Neural crest cell (in vitro differentiated cells): Measurements from ENCODE around the gene PIGR. TPM values are rescaled to one million over a fixed set of nuclear protein-coding genes. Genes with fewer than 3 reads are reported as not detected.

Source experiments
- DNase-seq: peaks from one replicate; pipeline ENCODE4 v3.0.0; 2021; ENCODE audit warnings: low read depth, mixed read lengths, low spot score
- H3K27ac Mint-ChIP-seq: one replicate; pipeline ENCODE4 v1.8.0; 2021; ENCODE audit warnings: mild to moderate bottlenecking, mixed read lengths; ENCODE audit not compliant: unreplicated experiment
- H3K27me3 Mint-ChIP-seq: 2 replicates; pipeline ENCODE4 v1.8.0; 2021; ENCODE audit warnings: low read depth, mild to moderate bottlenecking, mixed read lengths
- H3K36me3 Mint-ChIP-seq: 2 replicates; pipeline ENCODE4 v1.8.0; 2021; ENCODE audit warnings: low read depth, mild to moderate bottlenecking, mixed read lengths
- H3K4me1 Mint-ChIP-seq: 2 replicates; pipeline ENCODE4 v1.8.0; 2021; ENCODE audit warnings: mixed read lengths
- H3K4me3 Mint-ChIP-seq: one replicate; pipeline ENCODE4 v1.8.0; 2021; ENCODE audit warnings: mild to moderate bottlenecking, mixed read lengths
- H3K9me3 Mint-ChIP-seq: 2 replicates; pipeline ENCODE4 v1.8.0; 2021; ENCODE audit warnings: mixed read lengths
- CTCF ChIP-seq: fragments of 200-600 bp; sonication (generic); conservative IDR thresholded peaks from 2 replicates; pipeline ENCODE4 v1.5.0; 2021; ENCODE audit warnings: antibody characterized with exemption, mild to moderate bottlenecking
- total RNA-seq: library from RNA; stranded (reverse); gene quantifications from 2 replicates; pipeline ENCODE4 v1.2.1, GENCODE V29; 2021

PIGR gene
- total RNA-seq, 1 donor from 2014 or later: not detected

- no peaks in the 10 kb centered on the region for H3K36me3 Mint-ChIP-seq
- peak; percentile 65 for TF ChIP-seq CTCF
- DNase-seq: peak; percentile 37
These were observed 10.7 kb downstream of the PIGR start for GRCh38 chr1:206935491-206936067.

GRCh38 chr1:206933333-206933945 lies 12.8 kb downstream of the PIGR start:
- no peak overlapping the region for H3K4me3 Mint-ChIP-seq
- peaks cover 3% of the 10 kb centered on the region for H3K4me1 Mint-ChIP-seq
- no peaks in the 10 kb centered on the region for H3K27me3 Mint-ChIP-seq
- TF ChIP-seq CTCF: peak; percentile 57
- no peak for DNase-seq
- H3K36me3 Mint-ChIP-seq: no peaks in the 10 kb centered on the region
- H3K27ac Mint-ChIP-seq: peak overlapping the region; percentile 71
- no peaks in the 10 kb centered on the region for H3K9me3 Mint-ChIP-seq

More at GRCh38 chr1:206935491-206936067, 10.7 kb downstream of the PIGR start:
- Mint-ChIP-seq H3K27ac (no peak overlapping the region), H3K9me3 (no peaks in the 10 kb centered on the region), H3K4me1 (no peaks in the 10 kb centered on the region), H3K4me3 (no peak overlapping the region), H3K27me3 (no peaks in the 10 kb centered on the region)

GRCh38 chr1:206932177-206932576 lies 14.1 kb downstream of the PIGR start:
- Mint-ChIP-seq H3K9me3 (no peaks in the 10 kb centered on the region), H3K27ac (no peak overlapping the region), H3K4me3 (no peak overlapping the region), H3K4me1 (peaks cover 3% of the 10 kb centered on the region), H3K27me3 (no peaks in the 10 kb centered on the region), H3K36me3 (no peaks in the 10 kb centered on the region)
- no peak for TF ChIP-seq CTCF
- no peak for DNase-seq

- Mint-ChIP-seq H3K4me3 (no peak overlapping the region), H3K27ac (no peak overlapping the region), H3K4me1 (peaks cover 3% of the 10 kb centered on the region), H3K36me3 (no peaks in the 10 kb centered on the region), H3K9me3 (no peaks in the 10 kb centered on the region), H3K27me3 (no peaks in the 10 kb centered on the region)
- DNase-seq: no peak
- TF ChIP-seq CTCF: no peak
These were observed 14.6 kb downstream of the PIGR start for GRCh38 chr1:206931709-206932108.

GRCh38 chr1:206930210-206930798 lies 16.0 kb downstream of the PIGR start:
- DNase-seq: no peak
- no peak for TF ChIP-seq CTCF
- Mint-ChIP-seq H3K27ac (no peak overlapping the region), H3K36me3 (no peaks in the 10 kb centered on the region), H3K4me3 (no peak overlapping the region), H3K27me3 (no peaks in the 10 kb centered on the region), H3K9me3 (no peaks in the 10 kb centered on the region), H3K4me1 (peaks cover 3% of the 10 kb centered on the region)
